Pancreas (tissue), 10 donors: ENCODE data around the gene MRPS9. TPM values are rescaled to one million over a fixed set of nuclear protein-coding genes. Genes with fewer than 3 reads are reported as not detected.

Experiments
- ATAC-seq, 4 donors: fragments of 200-7000 bp; cut with Tn5 transposase; one replicate each; pipeline versions ENCODE4 v1.8.0 to v1.9.1; 2020; ENCODE audit warnings: mild to moderate bottlenecking in 4 of 4, moderate library complexity in 4 of 4
- DNase-seq, 6 donors: peaks; one replicate each; pipeline ENCODE4 v3.0.0-alpha.2; 2020
- FAIRE-seq: peaks from 2 replicates; lab custom pipeline; 2012; peaks lifted over from hg19 to GRCh38; lab: Jason Lieb, UNC
- H3K27ac ChIP-seq, 4 donors: fragments of 200-600 bp; sonication (generic); 1 replicate in 3 of 4; 2 replicates in 1 of 4; pipeline versions ENCODE4 v1.5.0 to v1.8.0; 2020
- H3K27me3 ChIP-seq, 4 donors: fragments of 200-600 bp; one replicate each; pipeline ENCODE4 v1.8.0; 2021
- H3K36me3 ChIP-seq, 3 donors: fragments of 200-600 bp; sonication (generic) in 1 of 3; one replicate each; pipeline versions ENCODE4 v1.5.0 to v1.8.0; 2020 to 2021
- H3K4me1 ChIP-seq, 3 donors: fragments of 200-600 bp; one replicate each; pipeline ENCODE4 v1.8.0; 2021
- H3K4me3 ChIP-seq, 4 donors: fragments of 200-600 bp; sonication (generic) in 2 of 4; one replicate each; pipeline versions ENCODE4 v1.5.0 to v1.8.0; 2020 to 2021
- H3K9me3 ChIP-seq, 4 donors: fragments of 200-600 bp; one replicate each; pipeline ENCODE4 v1.8.0; 2021
- WGBS, 2 donors: extraction: QIAGEN DNeasy Blood & Tissue Kit; methylation state at CpG; one replicate each; pipeline ENCODE4 v1.1.7; 2013; 5-methylcytosine and 5-hydroxymethylcytosine counted together
- intact Hi-C, 3 donors: fragments of 100-400 bp; cut with DNase I; formaldehyde crosslinking; loops; one replicate each; pipeline versions ENCODE4 v1.11.1 to v1.14.2; 2022
- polyA plus RNA-seq, 2 donors: library from polyadenylated mRNA; stranded (reverse); fragments of 200-250 nt; gene quantifications; one replicate each; pipeline ENCODE4 v1.2.3, GENCODE V29; 2013
- total RNA-seq, 6 donors: library from RNA; stranded (reverse); fragmentation: NEBNext Ultra II Directional in 4 of 6; extraction: Animal tissue kit (Norgen Biotek cat#: 25700) in 4 of 6; gene quantifications; one replicate each; pipeline versions ENCODE4 v1.2.1 to v1.2.4, GENCODE V29; 2021 to 2023
- TF ChIP-seq, protein P1 (sequence below), 4 donors: fragments of 200-600 bp; sonication (generic) in 3 of 4; IDR thresholded peaks; one replicate each; pipeline versions ENCODE4 v1.5.0 to v1.8.0; 2021; ENCODE audit warnings: antibody characterized with exemption in 4 of 4
- donor health status: healthy with polysubstance abuse.
- donor health status: DM: no; HTN: no; CAD: no; lungs with moderate emphysema.
- donor health status: DM: no; HTN: no; CAD: no.
- donor health status: control.
- donor health status: control.
- donor health status: Bipolar disorder and iron deficiency.
- donor health status: DM: yes; HTN: yes; CAD: no.
- donor health status: DM: no; HTN: no; CAD: no.
- donor health status: DM: no; HTN: no; CAD: no.
- donor health status: DM: yes; HTN: yes; CAD: no.

The MRPS9 gene
- total and polyA plus RNA-seq, 8 donors, result 8.8 to 23.6 (median 11.2) TPM

DNA sequence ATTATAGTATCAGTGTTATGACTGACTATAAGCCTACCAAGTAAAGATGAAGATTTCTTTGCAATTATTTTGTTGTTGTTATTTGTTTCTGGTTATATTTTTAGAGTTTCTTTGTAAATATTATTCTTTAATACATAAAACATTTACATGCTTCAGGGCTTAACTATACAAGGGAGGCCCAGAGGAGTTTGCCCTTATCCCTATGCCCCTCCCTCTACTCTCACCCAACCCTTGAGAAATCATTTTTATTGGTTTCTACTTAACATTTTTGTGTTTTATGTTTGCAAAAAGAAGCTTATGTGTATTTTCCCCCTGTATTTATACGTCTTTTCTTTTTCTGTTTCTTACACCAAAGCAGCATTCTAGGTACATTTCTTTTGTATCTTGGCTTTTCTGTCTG, 30.5 kb downstream of the MRPS9 start:
- intact Hi-C loops, result no loop called here
- no peak for FAIRE-seq
- no peak overlapping the region for H3K27ac ChIP-seq
- ATAC-seq, result no peak
- H3K36me3 ChIP-seq, result peaks cover 0 to 9% (median 0%) of the 10 kb centered on the region in 3 donors
- WGBS, 2 donors, result 81 to 90% methylated on average over 1 of the region's 1 CpG
- TF ChIP-seq, protein P1, sequence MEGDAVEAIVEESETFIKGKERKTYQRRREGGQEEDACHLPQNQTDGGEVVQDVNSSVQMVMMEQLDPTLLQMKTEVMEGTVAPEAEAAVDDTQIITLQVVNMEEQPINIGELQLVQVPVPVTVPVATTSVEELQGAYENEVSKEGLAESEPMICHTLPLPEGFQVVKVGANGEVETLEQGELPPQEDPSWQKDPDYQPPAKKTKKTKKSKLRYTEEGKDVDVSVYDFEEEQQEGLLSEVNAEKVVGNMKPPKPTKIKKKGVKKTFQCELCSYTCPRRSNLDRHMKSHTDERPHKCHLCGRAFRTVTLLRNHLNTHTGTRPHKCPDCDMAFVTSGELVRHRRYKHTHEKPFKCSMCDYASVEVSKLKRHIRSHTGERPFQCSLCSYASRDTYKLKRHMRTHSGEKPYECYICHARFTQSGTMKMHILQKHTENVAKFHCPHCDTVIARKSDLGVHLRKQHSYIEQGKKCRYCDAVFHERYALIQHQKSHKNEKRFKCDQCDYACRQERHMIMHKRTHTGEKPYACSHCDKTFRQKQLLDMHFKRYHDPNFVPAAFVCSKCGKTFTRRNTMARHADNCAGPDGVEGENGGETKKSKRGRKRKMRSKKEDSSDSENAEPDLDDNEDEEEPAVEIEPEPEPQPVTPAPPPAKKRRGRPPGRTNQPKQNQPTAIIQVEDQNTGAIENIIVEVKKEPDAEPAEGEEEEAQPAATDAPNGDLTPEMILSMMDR (IDR thresholded peaks at IDR 0.05), result no peak
- no peaks in the 10 kb centered on the region for H3K9me3 ChIP-seq
- DNase-seq, result no peak
- H3K4me3 ChIP-seq, result no peak overlapping the region
- no peaks in the 10 kb centered on the region for H3K27me3 ChIP-seq
- H3K4me1 ChIP-seq, result no peaks in the 10 kb centered on the region

- no peak overlapping the region for H3K4me3 ChIP-seq
- peaks cover 0 to 9% (median 0%) of the 10 kb centered on the region in 3 donors for H3K36me3 ChIP-seq
- no peaks in the 10 kb centered on the region for H3K4me1 ChIP-seq
- intact Hi-C loops, result no loop called here
- no peaks in the 10 kb centered on the region for H3K27me3 ChIP-seq
- no peak overlapping the region for H3K27ac ChIP-seq
- DNase-seq (no peak), ATAC-seq (no peak), FAIRE-seq (no peak)
- WGBS, 2 donors, result 98 to 99% methylated on average over 5 of the region's 5 CpGs
- H3K9me3 ChIP-seq, result no peaks in the 10 kb centered on the region
- TF ChIP-seq, protein P1 (IDR thresholded peaks at IDR 0.05), result no peak
Measured at GRCh38 chr2:105068875-105069274, 31.0 kb downstream of the MRPS9 start.

- intact Hi-C loops, result no loop called here
- 94 to 95% methylated on average over 7 of the region's 7 CpGs for WGBS, 2 donors
- Histone ChIP-seq H3K27me3 (no peaks in the 10 kb centered on the region), H3K9me3 (no peaks in the 10 kb centered on the region), H3K27ac (no peak overlapping the region), H3K36me3 (peaks cover 0 to 6% (median 0%) of the 10 kb centered on the region in 3 donors), H3K4me3 (no peak overlapping the region), H3K4me1 (no peaks in the 10 kb centered on the region)
- no peak for DNase-seq
- ATAC-seq, result no peak
- TF ChIP-seq, protein P1 (IDR thresholded peaks at IDR 0.05), result no peak
- FAIRE-seq, result no peak
Measured at GRCh38 chr2:105070010-105070865, 32.4 kb downstream of the MRPS9 start.

GRCh38 chr2:105071379-105071778, 33.5 kb downstream of the MRPS9 start:
- no peaks in the 10 kb centered on the region for H3K27me3 ChIP-seq
- H3K27ac ChIP-seq, result no peak overlapping the region
- intact Hi-C loops, result no loop called here
- no peaks in the 10 kb centered on the region for H3K36me3 ChIP-seq
- ATAC-seq (no peak), FAIRE-seq (no peak), DNase-seq (no peak)
- no peaks in the 10 kb centered on the region for H3K4me1 ChIP-seq
- no peak overlapping the region for H3K4me3 ChIP-seq
- WGBS, 2 donors, result 96 to 99% methylated on average over 4 of the region's 4 CpGs
- no peaks in the 10 kb centered on the region for H3K9me3 ChIP-seq
- TF ChIP-seq, protein P1 (IDR thresholded peaks at IDR 0.05), result no peak

DNA sequence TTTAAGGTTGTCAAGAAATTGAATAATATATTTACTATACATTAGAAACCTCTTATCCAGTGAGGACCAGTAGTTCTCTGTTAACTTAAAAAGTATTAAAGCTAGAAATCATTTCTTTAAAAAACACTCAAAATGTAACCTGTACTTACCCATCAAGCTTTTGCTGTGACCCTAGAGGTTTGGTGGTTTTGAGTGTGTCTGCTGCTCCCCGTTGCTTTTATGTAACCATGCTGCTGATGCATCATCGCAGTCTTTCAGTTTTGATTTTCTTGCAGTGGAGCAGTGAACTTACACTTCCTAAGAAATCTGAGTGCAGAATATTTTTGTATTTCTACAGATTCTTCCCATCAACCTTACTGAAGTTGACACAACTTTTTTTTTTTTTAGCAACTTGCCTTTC, 34.2 kb downstream of the MRPS9 start:
- DNase-seq (no peak), FAIRE-seq (no peak), ATAC-seq (no peak)
- 97 to 100% methylated on average over 2 of the region's 2 CpGs for WGBS, 2 donors
- intact Hi-C loops, result no loop called here
- TF ChIP-seq, protein P1 (IDR thresholded peaks at IDR 0.05), result no peak
- Histone ChIP-seq H3K36me3 (no peaks in the 10 kb centered on the region), H3K4me1 (no peaks in the 10 kb centered on the region), H3K27ac (no peak overlapping the region), H3K4me3 (no peak overlapping the region), H3K9me3 (no peaks in the 10 kb centered on the region), H3K27me3 (no peaks in the 10 kb centered on the region)
